ENCODE data around the gene CACNA1H.

DNA sequence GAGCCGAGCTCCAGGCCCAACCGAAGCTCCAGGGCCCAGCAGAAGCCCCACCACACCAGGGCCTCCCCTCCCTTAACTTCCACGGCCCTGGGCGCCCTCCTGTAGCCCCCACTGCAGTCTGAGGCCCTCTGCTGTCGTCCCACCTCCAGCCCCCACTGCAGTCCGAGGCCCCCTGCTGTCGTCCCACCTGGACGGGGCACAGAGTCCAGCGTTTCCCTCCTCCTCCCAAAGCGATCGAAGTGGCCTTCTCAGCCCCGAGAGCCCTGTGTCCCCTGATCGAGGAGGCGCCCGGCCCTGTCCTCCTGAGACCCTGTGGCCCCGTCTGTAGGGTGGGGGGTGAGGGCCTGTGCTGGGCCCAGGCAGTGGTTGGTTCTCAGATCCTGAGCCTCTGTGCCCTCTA is 25.8 kb upstream of the CACNA1H start:
- TF ChIP-seq EZH2 (IDR thresholded peaks at IDR 0.05; ENCODE audit: insufficient read depth, poor library complexity, severe bottlenecking) (no peak), EZH2phosphoT487 (IDR thresholded peaks at IDR 0.05; ENCODE audit: insufficient read depth, low read depth) (no peak)

Data from GM23248 (cell line).